KBM-7 (cell line): ENCODE measurements around the gene STMN3.
"Not testable (repeated sequence)": the region's sequence is repeated elsewhere in the genome, so short reads cannot be mapped to it uniquely, and the experiment has no call there.

Experiments
- DNase-seq: peaks from one replicate; pipeline ENCODE4 v3.0.0-alpha.2; 2015
- in situ Hi-C: fragments of 300-500 bp; cut with MboI; formaldehyde crosslinking; loops from 2 replicates; pipeline ENCODE4 v1.14.3; 2020; ENCODE audit warnings: low sequenced_read_pairs, low pct_unique_long_range_greater_than_20kb, mixed read lengths

Gene STMN3

DNA sequence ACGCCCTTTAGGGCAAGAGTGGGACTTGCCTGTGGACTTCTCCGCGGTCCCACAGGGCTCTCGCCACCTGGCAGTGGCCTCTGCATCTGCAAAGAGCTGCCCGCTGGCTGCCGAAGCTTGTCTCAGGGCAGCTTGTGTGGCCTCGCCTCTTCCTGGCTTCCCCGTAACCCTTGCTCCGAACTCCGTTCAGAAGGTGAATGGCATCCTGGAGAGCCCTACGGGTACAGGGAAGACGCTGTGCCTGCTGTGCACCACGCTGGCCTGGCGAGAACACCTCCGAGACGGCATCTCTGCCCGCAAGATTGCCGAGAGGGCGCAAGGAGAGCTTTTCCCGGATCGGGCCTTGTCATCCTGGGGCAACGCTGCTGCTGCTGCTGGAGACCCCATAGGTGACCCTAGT lies 7.9 kb upstream of the STMN3 start:
- DNase-seq = no peak
- in situ Hi-C loops = no loop called here

DNA sequence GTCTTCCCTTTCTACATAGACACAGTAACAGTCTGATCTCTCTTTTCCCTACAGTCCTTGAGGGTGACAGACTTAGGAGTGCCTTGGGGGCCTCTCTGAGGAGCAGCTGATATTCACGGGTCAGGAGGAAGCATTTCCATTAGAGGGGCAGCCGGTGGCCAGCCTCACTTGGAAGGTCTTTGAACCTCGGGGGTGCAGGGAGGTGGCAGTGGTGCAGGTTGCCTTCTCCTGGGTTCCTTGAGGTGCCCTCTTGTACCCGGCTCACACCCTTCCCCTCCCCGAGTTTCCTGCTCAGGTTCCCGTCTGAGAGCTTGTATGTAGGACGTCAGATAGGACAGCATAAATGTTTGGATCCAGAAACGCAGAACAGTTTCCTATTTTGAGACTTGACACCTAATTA lies 7.4 kb upstream of the STMN3 start:
- DNase-seq = no peak

DNA sequence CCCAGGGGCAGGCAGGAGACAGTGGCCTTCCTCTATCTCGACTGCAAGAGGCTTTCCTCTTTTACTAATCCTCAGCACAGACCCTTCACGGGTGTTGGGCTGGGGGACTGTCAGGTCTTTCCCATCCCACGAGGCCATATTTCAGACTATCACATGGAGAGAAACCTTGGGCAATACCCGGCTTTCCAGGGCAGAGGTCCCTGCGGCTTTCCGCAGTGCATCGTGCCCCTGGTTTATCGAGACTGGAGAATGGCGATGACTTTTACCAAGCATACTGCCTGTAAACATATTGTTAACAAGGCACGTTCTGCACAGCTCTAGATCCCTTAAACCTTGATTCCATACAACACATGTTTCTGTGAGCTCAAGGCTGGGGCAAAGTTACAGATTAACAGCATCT lies 7.0 kb upstream of the STMN3 start:
- in situ Hi-C loops, DNase-seq: not testable (repeated sequence)

More for the DNA sequence above, 7.4 kb upstream of the STMN3 start:
- in situ Hi-C loops = no loop called here

DNA sequence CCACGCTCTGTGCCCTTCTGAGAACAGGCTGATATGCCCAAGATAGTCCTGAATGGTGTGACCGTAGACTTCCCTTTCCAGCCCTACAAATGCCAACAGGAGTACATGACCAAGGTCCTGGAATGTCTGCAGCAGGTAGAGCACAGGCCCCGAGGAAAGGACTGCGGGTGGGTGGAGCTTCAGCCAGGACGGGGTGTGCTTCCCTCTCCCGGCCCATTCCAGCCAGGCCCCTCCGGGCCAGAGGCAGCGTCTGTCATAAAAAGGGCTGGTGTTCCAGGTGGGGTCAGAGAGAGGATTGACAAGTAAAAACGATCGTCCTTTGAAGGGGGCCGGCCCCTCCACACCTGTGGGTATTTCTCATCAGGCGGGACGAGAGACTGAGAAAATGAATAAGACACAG lies 6.1 kb upstream of the STMN3 start:
- DNase-seq = no peak
- in situ Hi-C loops = no loop called here

DNA sequence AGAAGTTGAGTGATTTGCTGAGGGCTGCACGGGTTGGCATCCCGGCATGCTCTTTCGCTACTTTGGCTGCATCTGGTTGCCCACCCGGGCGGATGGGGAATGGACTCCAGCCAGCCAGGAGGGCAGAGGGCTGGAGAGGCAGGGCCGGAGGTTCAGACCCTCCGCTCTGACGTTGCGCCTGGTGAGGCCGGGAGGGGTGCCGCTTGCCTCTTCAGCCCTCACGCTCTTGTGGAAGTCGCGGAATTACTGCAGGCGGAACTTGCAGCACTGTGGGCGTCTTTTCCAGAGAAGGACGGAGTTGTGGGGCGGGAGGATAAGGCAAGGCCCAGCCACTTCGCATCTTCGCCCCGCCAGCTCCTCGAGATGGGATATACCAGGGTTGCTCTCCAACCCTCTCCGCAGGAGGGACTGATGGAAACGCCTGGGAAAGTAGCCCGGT lies 5.5 kb upstream of the STMN3 start:
- DNase-seq = no peak
- in situ Hi-C loops = no loop called here

DNA sequence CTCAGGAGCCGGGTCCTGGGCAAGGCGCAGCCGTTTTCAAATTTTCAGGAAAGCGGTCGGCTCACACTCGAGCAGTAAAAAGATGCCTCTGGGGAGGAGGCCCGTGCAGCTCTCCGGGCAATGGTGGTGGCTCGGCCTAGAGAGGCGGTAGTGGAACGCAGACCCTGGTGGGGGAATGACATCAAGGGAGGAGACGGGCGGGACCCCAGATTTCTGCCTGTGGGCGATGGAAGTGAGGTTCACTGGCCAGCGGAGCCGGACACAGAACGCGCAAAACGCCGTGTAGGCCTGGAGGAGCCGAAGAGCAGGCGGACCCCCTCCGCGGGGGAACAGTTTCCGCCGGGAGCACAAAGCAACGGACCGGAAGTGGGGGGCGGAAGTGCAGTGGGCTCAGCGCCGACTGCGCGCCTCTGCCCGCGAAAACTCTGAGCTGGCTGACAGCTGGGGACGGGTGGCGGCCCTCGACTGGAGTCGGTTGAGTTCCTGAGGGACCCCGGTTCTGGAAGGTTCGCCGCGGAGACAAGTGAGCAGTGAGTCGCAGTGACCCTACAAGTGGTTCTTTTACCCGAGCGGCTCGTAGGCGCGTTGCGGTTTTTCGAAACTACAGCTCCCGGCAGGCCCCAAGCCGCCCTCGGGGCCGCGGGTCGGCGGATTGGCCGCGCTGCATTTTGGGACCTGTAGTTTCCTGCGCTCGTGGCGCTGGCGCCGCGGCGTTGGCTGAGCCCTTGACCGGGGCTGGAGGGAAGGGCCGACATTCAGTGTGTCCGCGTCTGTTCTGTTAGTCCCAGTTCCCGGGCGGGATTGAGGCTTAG lies 4.9 kb upstream of the STMN3 start, which contains the start of gene RTEL1:
Gene RTEL1 (plus strand): TSS at position 376 of the 812 bp plus-strand sequence. CDS start 1,091 bp downstream, outside the sequence.
- in situ Hi-C loops = no loop called here
- DNase-seq = peak; percentile 91

DNA sequence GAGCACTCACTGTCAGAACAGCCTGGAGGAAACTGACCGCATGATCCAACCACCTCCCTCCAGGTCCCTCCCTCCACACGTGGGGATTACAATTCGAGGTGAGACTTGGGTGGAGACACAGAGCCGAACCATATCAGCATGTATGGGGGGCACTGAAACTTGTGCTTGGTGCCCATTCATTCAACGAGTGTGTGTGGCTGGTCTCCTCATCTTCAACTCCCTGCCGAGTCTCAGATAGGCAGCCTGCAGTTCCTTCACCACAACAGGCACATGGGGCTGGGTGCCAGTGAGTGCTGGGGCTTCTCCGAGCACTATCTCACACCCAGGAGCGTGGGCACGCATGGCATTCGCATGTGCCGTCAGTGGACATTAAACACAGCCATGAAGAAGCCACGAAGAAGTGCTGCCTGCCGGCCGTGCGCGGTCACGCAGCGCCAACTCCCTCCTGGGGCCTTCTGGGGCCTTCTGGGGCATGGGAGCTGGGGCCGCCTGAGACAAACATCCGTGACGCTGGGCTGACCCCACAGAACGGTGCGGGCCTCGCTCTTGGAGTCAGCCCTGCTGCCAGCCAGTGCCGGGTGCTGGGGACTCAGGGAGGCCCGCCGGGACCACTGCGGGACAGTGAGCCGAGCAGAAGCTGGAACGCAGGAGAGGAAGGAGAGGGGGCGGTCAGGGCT lies 4.2 kb upstream of the STMN3 start:
- in situ Hi-C loops = no loop called here
- DNase-seq = peak; percentile 40

DNA sequence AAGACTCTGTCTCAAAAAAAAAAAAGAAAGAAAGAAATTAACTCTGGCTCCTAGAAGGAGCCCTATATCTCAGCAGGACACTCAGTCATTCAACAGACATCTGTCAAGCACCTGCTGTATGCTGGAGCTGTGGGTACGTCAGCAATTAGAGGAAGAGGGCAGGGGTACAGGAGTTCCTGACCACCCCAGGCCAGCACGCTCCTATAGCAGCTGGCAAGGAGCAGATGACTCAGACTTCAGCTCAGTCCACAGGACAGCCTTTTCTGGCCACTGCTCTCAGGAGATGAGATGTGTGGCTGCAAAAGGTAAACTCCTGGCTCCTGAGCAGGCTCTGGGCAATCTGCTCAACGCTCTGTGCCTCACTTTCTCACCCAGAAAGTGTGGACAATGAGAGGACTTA lies 3.2 kb upstream of the STMN3 start:
- no peak for DNase-seq
- in situ Hi-C loops = no loop called here

DNA sequence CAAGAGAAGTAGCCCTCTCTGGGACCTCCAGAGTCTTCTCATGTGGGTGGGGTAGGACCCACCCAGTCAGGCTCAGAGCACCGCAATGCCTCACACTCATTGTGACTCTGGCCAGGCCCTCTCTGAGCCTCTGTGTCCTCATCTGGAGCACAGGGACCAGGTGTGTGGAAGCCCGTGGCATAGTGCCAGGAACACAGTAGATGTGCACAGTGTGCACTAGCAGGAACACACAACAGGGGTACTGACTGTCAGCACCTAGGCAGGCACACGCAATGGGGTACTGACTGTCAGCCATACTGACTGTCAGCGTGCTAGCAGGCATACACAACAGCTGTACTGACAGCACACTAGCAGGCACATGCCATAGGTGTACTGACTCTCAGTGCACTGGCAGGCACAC lies 2.0 kb upstream of the STMN3 start:
- DNase-seq = no peak
- in situ Hi-C loops = no loop called here

DNA sequence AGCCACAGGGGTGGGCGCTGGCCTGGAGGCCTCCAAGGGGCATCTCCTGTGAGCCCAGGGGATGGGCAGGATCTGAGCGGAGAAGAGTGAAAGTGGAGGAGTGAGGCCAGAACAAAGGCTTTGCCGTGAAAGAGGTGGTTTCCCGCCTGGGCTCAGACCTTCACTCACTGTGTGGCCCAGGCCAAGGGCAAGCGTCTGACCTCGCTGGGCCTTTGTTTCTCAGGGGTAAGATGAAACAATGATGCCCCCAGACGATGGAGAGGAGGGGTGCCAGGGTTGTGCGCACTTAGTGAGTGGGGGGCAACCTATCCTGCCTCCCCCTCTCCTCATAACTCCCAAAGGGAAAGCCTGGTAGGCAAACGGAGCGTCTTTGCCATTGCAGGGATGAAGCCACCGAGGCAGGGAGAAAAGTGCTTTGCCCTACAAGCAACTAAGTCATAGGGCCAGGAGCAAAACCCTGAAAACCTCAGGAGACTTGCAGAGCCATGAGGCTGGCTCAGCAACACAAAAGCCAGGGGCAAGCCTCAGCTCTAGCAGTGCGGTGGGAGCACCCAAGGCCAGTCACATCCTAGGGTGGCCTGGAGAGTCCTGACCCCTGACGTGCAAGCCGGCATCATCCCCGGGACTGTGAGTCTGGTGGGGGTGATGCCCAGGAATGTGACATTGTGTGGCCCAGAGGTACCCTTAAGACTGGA lies 897 bp upstream of the STMN3 start:
- in situ Hi-C loops = no loop called here
- DNase-seq = no peak

DNA sequence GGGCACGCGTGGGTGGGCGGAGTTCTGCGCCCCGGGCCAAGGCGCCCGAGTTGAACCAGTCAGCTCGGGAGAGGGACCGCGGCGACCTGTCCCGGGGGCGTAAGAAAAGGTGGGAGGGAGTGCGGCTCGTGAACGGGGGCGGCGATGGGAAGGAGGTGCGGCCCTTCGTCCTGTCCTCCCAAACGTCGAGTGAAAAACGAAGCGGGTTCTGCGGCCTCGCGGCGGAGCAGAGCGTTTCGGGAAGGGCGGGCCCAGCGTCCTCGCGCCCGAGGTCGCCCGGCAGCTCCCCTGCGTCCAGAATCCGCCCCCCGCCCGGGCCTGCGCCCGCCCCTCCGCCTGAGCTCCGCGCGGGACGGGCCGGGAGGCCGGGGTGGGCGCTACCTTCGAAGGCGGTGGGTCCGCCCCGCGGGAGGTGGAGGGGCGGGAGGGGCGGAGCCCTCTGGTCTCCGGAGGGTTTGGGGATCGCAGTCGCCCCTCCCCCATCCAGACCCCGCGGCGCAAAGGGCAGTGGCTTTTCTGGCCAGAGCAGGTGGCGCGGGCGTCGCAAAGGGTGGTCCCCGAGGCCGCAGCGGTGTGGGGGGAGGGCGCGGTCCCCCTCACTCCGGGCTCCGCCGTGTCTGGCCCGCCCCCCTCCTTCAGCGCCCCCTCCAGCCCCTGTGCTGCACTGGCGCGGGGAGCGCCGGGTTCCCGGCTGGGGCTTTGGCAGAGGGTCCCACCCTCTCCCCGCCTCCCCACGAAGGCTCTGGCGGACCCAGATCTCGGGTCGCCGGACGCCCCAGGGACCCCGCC lies 838 bp downstream of the STMN3 start:
- DNase-seq = peak; percentile 42
- in situ Hi-C loops = no loop called here

DNA sequence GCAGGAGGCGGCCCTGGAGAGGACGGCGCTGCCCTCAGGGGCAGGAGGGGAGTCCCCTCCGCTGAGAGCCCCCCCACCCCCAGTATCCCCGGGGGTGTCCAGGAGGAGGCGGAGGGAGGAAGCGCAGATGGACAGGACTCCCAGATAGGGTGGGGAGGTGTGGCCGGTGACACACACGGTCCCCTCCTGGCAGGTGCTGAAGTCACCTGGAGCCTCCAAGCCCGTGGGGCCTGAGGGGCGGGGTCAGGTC lies 1.4 kb downstream of the STMN3 start:
- in situ Hi-C loops = no loop called here
- no peak for DNase-seq

DNA sequence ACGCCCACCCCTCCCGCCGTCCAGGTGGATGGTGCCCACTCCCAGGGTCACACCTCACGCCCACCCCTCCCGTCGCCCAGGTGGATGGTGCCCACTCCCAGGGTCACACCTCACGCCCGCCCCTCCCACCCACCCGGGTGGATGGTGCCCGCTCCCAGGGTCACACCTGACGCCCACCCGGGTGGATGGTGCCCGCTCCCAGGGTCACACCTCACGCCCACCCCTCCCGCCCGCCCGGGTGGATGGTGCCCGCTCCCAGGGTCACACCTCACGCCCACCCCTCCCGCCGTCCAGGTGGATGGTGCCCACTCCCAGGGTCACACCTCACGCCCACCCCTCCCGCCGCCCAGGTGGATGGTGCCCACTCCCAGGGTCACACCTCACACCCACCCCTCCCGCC lies 2.7 kb downstream of the STMN3 start:
- DNase-seq = not testable (repeated sequence)

DNA sequence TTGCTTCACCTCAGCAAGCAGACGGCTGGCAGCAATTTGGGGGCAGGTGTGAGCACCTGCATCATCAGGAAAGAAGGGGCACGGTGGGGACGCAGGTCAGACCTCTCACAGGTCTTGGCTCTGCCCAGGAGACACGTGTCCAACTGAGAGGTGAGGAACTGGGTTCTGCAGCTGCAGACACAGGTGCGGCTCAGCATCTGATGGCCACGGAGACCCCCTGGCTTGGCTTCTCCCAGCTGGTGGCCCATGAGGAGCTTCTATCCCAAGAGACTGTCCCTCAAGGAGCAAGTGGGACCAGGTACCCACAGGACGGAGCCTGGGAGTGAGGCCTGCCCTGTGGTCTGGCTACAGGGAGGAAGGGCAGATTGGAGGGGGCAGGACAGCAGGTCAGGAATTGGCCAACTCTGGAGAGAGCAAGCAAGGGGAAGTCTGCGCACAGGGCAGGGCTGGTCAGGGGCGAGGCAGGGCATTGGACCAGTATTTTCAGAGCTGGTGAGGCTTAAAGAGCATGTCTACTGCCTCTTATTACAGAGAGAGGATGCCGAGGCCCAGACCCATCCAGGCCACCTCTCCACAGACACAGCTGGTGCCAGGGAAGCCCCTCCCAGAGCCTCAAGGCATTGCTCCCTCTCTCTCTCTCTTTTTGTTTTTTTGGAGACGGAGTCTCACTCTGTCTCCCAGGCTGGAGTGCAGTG lies 4.2 kb downstream of the STMN3 start:
- DNase-seq = no peak
- in situ Hi-C loops = no loop called here

More for the DNA sequence above, 2.7 kb downstream of the STMN3 start:
- in situ Hi-C loops = not testable (repeated sequence)

DNA sequence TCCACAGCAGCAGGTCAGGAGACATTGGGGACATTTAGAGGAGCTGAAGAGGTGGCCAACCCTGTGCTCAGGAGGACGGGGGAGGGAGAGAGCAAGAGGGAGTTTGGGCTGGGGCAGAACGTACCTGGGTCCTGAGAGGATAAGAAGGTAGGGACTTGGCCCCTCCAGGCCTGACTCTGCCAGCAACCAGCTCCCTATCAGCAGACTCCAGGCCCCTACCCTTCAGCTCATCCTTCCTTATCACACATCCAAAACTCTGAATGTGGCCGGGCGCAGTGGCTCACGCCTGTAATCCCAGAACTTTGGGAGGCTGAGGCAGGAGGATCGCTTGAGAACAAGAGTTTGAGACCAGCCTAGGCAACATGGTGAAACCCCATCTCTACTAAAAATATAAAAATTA lies 5.0 kb downstream of the STMN3 start:
- DNase-seq = no peak
- in situ Hi-C loops = no loop called here

DNA sequence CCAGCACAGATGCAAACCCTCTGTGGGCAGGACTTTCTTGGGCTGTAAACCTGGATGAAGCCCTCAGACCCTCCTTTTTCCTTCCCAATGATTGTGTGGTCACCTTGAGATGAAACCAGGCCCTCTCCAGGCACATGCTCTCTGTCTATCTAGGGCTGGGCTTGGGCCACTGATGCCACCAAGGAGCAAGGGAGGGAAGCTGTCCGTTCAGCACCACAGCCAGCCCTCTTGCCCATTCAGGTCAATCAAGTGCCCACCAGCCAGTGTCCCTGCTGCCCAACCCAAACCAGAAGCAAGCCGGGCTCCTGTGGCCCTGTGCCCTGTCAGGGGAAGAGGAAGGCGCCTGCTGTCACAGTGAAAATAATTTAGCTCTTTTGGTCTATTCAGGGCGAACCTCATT lies 8.0 kb downstream of the STMN3 start:
- no peak for DNase-seq
- in situ Hi-C loops = no loop called here

DNA sequence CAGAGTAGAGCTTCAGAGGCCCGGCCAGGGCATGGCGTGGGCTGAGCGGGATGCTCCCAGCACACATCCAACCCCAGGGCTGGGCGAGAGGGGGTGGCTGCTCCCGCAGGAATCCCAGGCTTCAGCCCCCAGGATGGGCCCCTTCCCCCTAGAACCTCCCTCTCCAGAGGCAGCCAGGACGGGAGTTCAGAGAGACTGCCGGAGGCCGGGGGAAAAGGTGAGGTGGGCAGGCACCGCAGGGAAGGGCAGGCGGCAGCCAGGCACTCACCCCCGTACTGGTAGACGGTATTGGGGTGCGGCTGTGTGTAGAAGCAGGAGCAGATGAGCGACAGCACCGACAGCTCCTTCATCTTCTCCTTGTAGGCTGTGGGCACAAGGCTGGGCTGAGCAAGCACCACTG lies 9.3 kb downstream of the STMN3 start:
- no peak for DNase-seq
- in situ Hi-C loops = no loop called here

DNA sequence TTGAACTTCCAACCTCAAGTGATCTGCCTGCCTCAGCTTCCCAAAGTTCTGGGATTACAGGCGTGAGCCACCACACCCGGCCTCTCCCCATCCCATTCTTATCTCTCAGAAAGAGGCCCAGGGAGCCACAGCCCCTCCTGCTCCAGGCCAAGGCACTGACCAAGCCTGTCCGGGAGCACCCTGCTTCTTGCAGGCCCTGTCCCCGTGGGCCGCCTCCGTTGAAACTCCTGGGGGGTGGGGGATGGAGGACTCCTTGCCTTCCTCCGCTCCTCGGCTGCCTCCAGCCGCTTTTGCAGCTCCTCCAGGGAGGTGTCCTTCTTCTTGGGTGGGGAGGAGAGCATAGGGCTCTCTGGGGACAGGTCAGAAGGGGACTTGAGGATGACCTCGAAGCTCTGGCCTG lies 9.7 kb downstream of the STMN3 start:
- in situ Hi-C loops = no loop called here
- no peak for DNase-seq
